Naive thymus-derived CD8-positive, alpha-beta T cell (primary cell): ENCODE data around the gene ADGRL3. TPM values are rescaled to one million over a fixed set of nuclear protein-coding genes. Genes with fewer than 3 reads are reported as not detected.
"Not testable (repeated sequence)": the region's sequence is repeated elsewhere in the genome, so short reads cannot be mapped to it uniquely, and the experiment has no call there.

Experiments used
- ATAC-seq, 2 donors: fragments of 150-1000 bp; cut with Tn5 transposase in 1 of 2; sonication (Bioruptor Pico), chemical (Tn5 transposase) in 1 of 2; 1 replicate in 1 of 2; 2 replicates in 1 of 2; pipeline ENCODE4 v1.10.0; 2021; ENCODE audit warnings: mild to moderate bottlenecking in 2 of 2, moderate library complexity in 2 of 2
- POLR2A ChIA-PET: fragments of 350-600 bp; sonication (Branson Sonifier 250); formaldehyde crosslinking; loops from one replicate; lab custom pipeline; 2021; ENCODE audit warnings: antibody characterized with exemption; lab: Charles Lee
- DNase-seq, 10 donors: peaks; one replicate each; pipeline versions ENCODE4 v3.0.0 to v3.0.0-alpha.2; 2020 to 2022
- H3K27ac Mint-ChIP-seq, 10 donors: one replicate each; pipeline ENCODE4 v1.8.0; 2020 to 2022; ENCODE audit warnings: mild to moderate bottlenecking in 10 of 10, mixed read lengths in 10 of 10, moderate library complexity in 4 of 10, inconsistent platforms in 1 of 10
- H3K27me3 Mint-ChIP-seq, 5 donors: one replicate each; pipeline ENCODE4 v1.8.0; 2021 to 2022; ENCODE audit warnings: mixed read lengths in 5 of 5
- H3K36me3 Mint-ChIP-seq, 3 donors: one replicate each; pipeline ENCODE4 v1.8.0; 2020 to 2022; ENCODE audit warnings: mixed read lengths in 3 of 3, mild to moderate bottlenecking in 2 of 3, inconsistent platforms in 1 of 3
- H3K4me1 Mint-ChIP-seq, 4 donors: one replicate each; pipeline ENCODE4 v1.8.0; 2021 to 2022; ENCODE audit warnings: mixed read lengths in 4 of 4
- H3K4me3 Mint-ChIP-seq, 10 donors: one replicate each; pipeline ENCODE4 v1.8.0; 2020 to 2022; ENCODE audit warnings: mild to moderate bottlenecking in 10 of 10, mixed read lengths in 10 of 10, moderate library complexity in 6 of 10, inconsistent platforms in 1 of 10
- H3K9me3 Mint-ChIP-seq, 9 donors: one replicate each; pipeline ENCODE4 v1.8.0; 2020 to 2022; ENCODE audit warnings: mixed read lengths in 9 of 9, mild to moderate bottlenecking in 3 of 9, inconsistent platforms in 1 of 9, moderate library complexity in 1 of 9
- polyA plus RNA-seq, 3 donors: library from polyadenylated mRNA; unstranded; fragments of 300-500 nt; fragmentation: Illumina TruSeq; gene quantifications; one replicate each; pipeline ENCODE4 v1.2.3, GENCODE V29; 2021
- total RNA-seq, 8 experiments: library from RNA in 2 of 8; stranded (reverse) in 2 of 8; gene quantifications; one replicate each; pipeline ENCODE4 v1.2.3 and lab custom pipeline; 2021 to 2026

ADGRL3 gene
- total and polyA plus RNA-seq, 5 experiments from 2014 or later, result not detected

GRCh38 chr4:61335241-61335763, 135.2 kb downstream of the ADGRL3 start:
- no peak for DNase-seq
- no peak for ATAC-seq
- Mint-ChIP-seq H3K9me3 (peaks cover 0 to 13% (median 0%) of the 10 kb centered on the region in 9 donors), H3K27me3 (no peaks in the 10 kb centered on the region), H3K27ac (no peak overlapping the region), H3K4me1 (no peaks in the 10 kb centered on the region), H3K4me3 (no peak overlapping the region), H3K36me3 (no peaks in the 10 kb centered on the region)
- POLR2A ChIA-PET, result no interaction called here

- POLR2A ChIA-PET, result no interaction called here
Measured at GRCh38 chr4:61336488-61336887, 136.4 kb downstream of the ADGRL3 start.

GRCh38 chr4:61336916-61337315, 136.8 kb downstream of the ADGRL3 start:
- no peak overlapping the region for H3K27ac Mint-ChIP-seq
- no peaks in the 10 kb centered on the region for H3K4me1 Mint-ChIP-seq
- POLR2A ChIA-PET, result no interaction called here
- ATAC-seq (no peak), DNase-seq (no peak)
- H3K9me3 Mint-ChIP-seq, result peaks cover 0 to 11% (median 0%) of the 10 kb centered on the region in 9 donors
- no peaks in the 10 kb centered on the region for H3K27me3 Mint-ChIP-seq
- H3K4me3 Mint-ChIP-seq, result no peak overlapping the region
- no peaks in the 10 kb centered on the region for H3K36me3 Mint-ChIP-seq

More at GRCh38 chr4:61336488-61336887, 136.4 kb downstream of the ADGRL3 start:
- Mint-ChIP-seq H3K4me1 (no peaks in the 10 kb centered on the region), H3K9me3 (peaks cover 0 to 11% (median 0%) of the 10 kb centered on the region in 9 donors), H3K4me3 (no peak overlapping the region), H3K27me3 (no peaks in the 10 kb centered on the region), H3K36me3 (no peaks in the 10 kb centered on the region), H3K27ac (peak overlapping the region in 1 of 10 donors; percentile 2)
- no peak for DNase-seq
- ATAC-seq, result no peak

- H3K4me3 Mint-ChIP-seq, result no peak overlapping the region
- H3K4me1 Mint-ChIP-seq, result no peaks in the 10 kb centered on the region
- no peaks in the 10 kb centered on the region for H3K27me3 Mint-ChIP-seq
- peaks cover 0 to 14% (median 0%) of the 10 kb centered on the region in 9 donors for H3K9me3 Mint-ChIP-seq
- no peak for ATAC-seq
- POLR2A ChIA-PET, result no interaction called here
- no peaks in the 10 kb centered on the region for H3K36me3 Mint-ChIP-seq
- H3K27ac Mint-ChIP-seq, result no peak overlapping the region
- DNase-seq, result no peak
Measured at GRCh38 chr4:61342061-61342460, 141.9 kb downstream of the ADGRL3 start.

- POLR2A ChIA-PET, result no interaction called here
- Mint-ChIP-seq H3K27me3 (no peaks in the 10 kb centered on the region), H3K9me3 (peaks cover 0 to 21% (median 5%) of the 10 kb centered on the region in 9 donors), H3K36me3 (peaks cover 0 to 3% (median 0%) of the 10 kb centered on the region in 3 donors), H3K4me3 (no peak overlapping the region), H3K27ac (no peak overlapping the region), H3K4me1 (no peaks in the 10 kb centered on the region)
- ATAC-seq, result no peak
- DNase-seq, result no peak
Measured at GRCh38 chr4:61350932-61351331, 150.8 kb downstream of the ADGRL3 start.

- Mint-ChIP-seq H3K4me1 (no peaks in the 10 kb centered on the region), H3K27me3 (no peaks in the 10 kb centered on the region), H3K36me3 (peaks cover 0 to 3% (median 2%) of the 10 kb centered on the region in 3 donors), H3K9me3 (peaks cover 0 to 23% (median 6%) of the 10 kb centered on the region in 9 donors), H3K4me3 (no peak overlapping the region), H3K27ac (no peak overlapping the region)
- DNase-seq, result no peak
- no peak for ATAC-seq
- POLR2A ChIA-PET, result no interaction called here
Measured at GRCh38 chr4:61356696-61357095, 156.6 kb downstream of the ADGRL3 start.

GRCh38 chr4:61359301-61359700, 159.2 kb downstream of the ADGRL3 start:
- DNase-seq (no peak), ATAC-seq (no peak)
- peaks cover 0 to 2% (median 0%) of the 10 kb centered on the region in 3 donors for H3K36me3 Mint-ChIP-seq
- H3K27me3 Mint-ChIP-seq, result no peaks in the 10 kb centered on the region
- peaks cover 0 to 17% (median 6%) of the 10 kb centered on the region in 9 donors for H3K9me3 Mint-ChIP-seq
- H3K4me3 Mint-ChIP-seq, result no peak overlapping the region
- no peak overlapping the region for H3K27ac Mint-ChIP-seq
- POLR2A ChIA-PET, result no interaction called here
- H3K4me1 Mint-ChIP-seq, result no peaks in the 10 kb centered on the region

- H3K36me3 Mint-ChIP-seq, DNase-seq, H3K27me3 Mint-ChIP-seq, ATAC-seq, H3K4me3 Mint-ChIP-seq, H3K4me1 Mint-ChIP-seq, POLR2A ChIA-PET, H3K27ac Mint-ChIP-seq: not testable (repeated sequence)
- H3K9me3 Mint-ChIP-seq, result peaks cover 0 to 10% (median 5%) of the 10 kb centered on the region in 9 donors
Measured at GRCh38 chr4:61372817-61373216, 172.7 kb downstream of the ADGRL3 start.

- H3K9me3 Mint-ChIP-seq, result peaks cover 0 to 12% (median 5%) of the 10 kb centered on the region in 9 donors
- H3K27me3 Mint-ChIP-seq, result no peaks in the 10 kb centered on the region
- H3K36me3 Mint-ChIP-seq, result no peaks in the 10 kb centered on the region
- H3K4me1 Mint-ChIP-seq, result no peaks in the 10 kb centered on the region
- no peak overlapping the region for H3K4me3 Mint-ChIP-seq
- POLR2A ChIA-PET, result interaction anchor here (0.6 kb wide), 1 partner anchor 60 kb away, joined by 3 read pairs; no protein-coding TSS in a partner anchor
- no peak for DNase-seq
- H3K27ac Mint-ChIP-seq, result no peak overlapping the region
- ATAC-seq, result no peak
Measured at GRCh38 chr4:61373901-61374440, 173.8 kb downstream of the ADGRL3 start.

GRCh38 chr4:61374447-61374891, 174.3 kb downstream of the ADGRL3 start:
- ATAC-seq (no peak), DNase-seq (no peak)
- Mint-ChIP-seq H3K4me1 (no peaks in the 10 kb centered on the region), H3K27ac (no peak overlapping the region), H3K9me3 (peaks cover 0 to 14% (median 5%) of the 10 kb centered on the region in 9 donors), H3K27me3 (no peaks in the 10 kb centered on the region), H3K36me3 (no peaks in the 10 kb centered on the region), H3K4me3 (no peak overlapping the region)
- POLR2A ChIA-PET, result interaction anchor here (0.6 kb wide), 1 partner anchor 61 kb away, joined by 3 read pairs; no protein-coding TSS in a partner anchor

GRCh38 chr4:61375301-61375700, 175.2 kb downstream of the ADGRL3 start:
- no peaks in the 10 kb centered on the region for H3K27me3 Mint-ChIP-seq
- POLR2A ChIA-PET, result no interaction called here
- H3K4me1 Mint-ChIP-seq, result no peaks in the 10 kb centered on the region
- ATAC-seq (no peak), DNase-seq (no peak)
- H3K9me3 Mint-ChIP-seq, result peaks cover 0 to 14% (median 5%) of the 10 kb centered on the region in 9 donors
- H3K36me3 Mint-ChIP-seq, result no peaks in the 10 kb centered on the region
- H3K27ac Mint-ChIP-seq, result no peak overlapping the region
- no peak overlapping the region for H3K4me3 Mint-ChIP-seq

- H3K27ac Mint-ChIP-seq, result no peak overlapping the region
- POLR2A ChIA-PET, result no interaction called here
- H3K27me3 Mint-ChIP-seq, result no peaks in the 10 kb centered on the region
- DNase-seq (no peak), ATAC-seq (no peak)
- peaks cover 2 to 20% (median 5%) of the 10 kb centered on the region in 9 donors for H3K9me3 Mint-ChIP-seq
- no peaks in the 10 kb centered on the region for H3K36me3 Mint-ChIP-seq
- no peaks in the 10 kb centered on the region for H3K4me1 Mint-ChIP-seq
- no peak overlapping the region for H3K4me3 Mint-ChIP-seq
Measured at GRCh38 chr4:61376301-61376700, 176.2 kb downstream of the ADGRL3 start.

- no peak overlapping the region for H3K4me3 Mint-ChIP-seq
- DNase-seq, result no peak
- no peaks in the 10 kb centered on the region for H3K4me1 Mint-ChIP-seq
- no peaks in the 10 kb centered on the region for H3K36me3 Mint-ChIP-seq
- peaks cover under 1 to 26% (median 7%) of the 10 kb centered on the region in 9 donors for H3K9me3 Mint-ChIP-seq
- POLR2A ChIA-PET, result no interaction called here
- no peak for ATAC-seq
- H3K27ac Mint-ChIP-seq, result no peak overlapping the region
- no peaks in the 10 kb centered on the region for H3K27me3 Mint-ChIP-seq
Measured at GRCh38 chr4:61379406-61379805, 179.3 kb downstream of the ADGRL3 start.
